ENCODE results near the gene JMJD1C. TPM values are rescaled to one million over a fixed set of nuclear protein-coding genes. Genes with fewer than 3 reads are reported as not detected.

The JMJD1C gene
- total RNA-seq, 1 experiment from 2014 or later: 66.3 TPM

DNA sequence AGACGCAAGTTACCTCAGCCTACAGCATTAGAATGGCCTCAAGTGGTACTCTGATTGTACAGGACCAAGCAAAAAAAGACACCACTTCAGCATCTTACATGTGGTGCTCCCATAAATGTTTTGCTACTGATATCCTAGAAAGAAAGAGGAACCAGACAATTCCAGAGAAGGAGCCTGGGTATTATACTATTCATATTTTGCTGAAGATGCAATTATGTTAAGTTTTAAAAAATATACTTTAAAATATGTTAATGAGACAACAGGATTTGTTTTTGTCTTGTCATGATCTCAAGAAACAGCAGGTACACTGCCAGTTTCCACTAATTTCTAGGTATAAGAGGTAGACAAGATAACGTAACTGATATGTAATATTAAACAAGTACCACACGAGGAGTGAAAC is 92.6 kb downstream of the JMJD1C start (continued):
- TF ChIP-seq ZNF274 (IDR thresholded peaks at IDR 0.05; ENCODE audit: low read depth, low read length) (no peak), EZH2phosphoT487 (IDR thresholded peaks at IDR 0.05; ENCODE audit: borderline replicate concordance) (no peak), ZFX (IDR thresholded peaks at IDR 0.05) (no peak)

DNA sequence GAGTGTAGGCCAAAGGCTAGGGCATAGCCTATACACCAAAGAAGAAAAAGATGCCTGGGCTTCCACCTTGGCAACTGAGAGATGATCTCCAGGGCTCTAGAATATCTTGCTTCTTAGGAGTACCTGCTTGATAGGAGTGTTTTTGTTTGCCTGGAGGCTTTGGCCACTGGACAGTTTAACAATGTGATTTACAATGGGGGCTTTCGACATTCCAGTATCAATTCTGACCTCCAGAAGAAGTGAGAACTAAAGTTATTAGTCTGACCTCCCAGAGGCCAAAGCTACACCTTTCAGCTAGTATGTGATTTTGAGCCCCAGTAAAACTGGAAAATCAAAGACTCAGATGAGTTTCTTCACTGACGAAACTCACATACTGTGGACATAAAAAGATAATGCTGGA is 96.1 kb downstream of the JMJD1C start:
- Histone ChIP-seq H3K9me3 (ENCODE audit: control insufficient read depth in 1 of 2, insufficient read depth in 1 of 2, low read depth in 1 of 2, low read length in 2 of 2) (no peaks in the 10 kb centered on the region), H2AFZ (ENCODE audit: low read depth, low read length, poor library complexity, severe bottlenecking) (no peak overlapping the region), H3K9ac (ENCODE audit: low read length) (no peak overlapping the region), H3K4me2 (ENCODE audit: low read length) (no peak overlapping the region), H3K27me3 (ENCODE audit: insufficient read depth, low read length) (no peaks in the 10 kb centered on the region), H3K27ac (ENCODE audit: low read depth, low read length) (no peak overlapping the region), H3K4me3 (replicated peaks in 1 of 2; ENCODE audit: low read depth in 1 of 2, low read length in 2 of 2) (no peak overlapping the region), H3K9me2 (ENCODE audit: insufficient read depth) (0 out of 2 replicates have a peak, but pooled peaks cover 5% of the 10 kb centered on the region), H3K4me1 (ENCODE audit: control insufficient read depth in 1 of 2, insufficient read depth in 2 of 2, low read length in 2 of 2) (no peaks in the 10 kb centered on the region), H4K20me1 (ENCODE audit: insufficient read depth) (no peaks in the 10 kb centered on the region), H3K79me2 (ENCODE audit: insufficient read depth, low read length) (peaks cover 59% of the 10 kb centered on the region), H3K36me3 (ENCODE audit: control insufficient read depth in 1 of 2, insufficient read depth in 2 of 2, low read length in 2 of 2) (no peaks in the 10 kb centered on the region)
- no TSS peak for BruUV-seq (replicated peaks)
- ATAC-seq (no peak), DNase-seq (ENCODE audit: low read depth, low spot score) (no peak)
- intact Hi-C loops (cut with micrococcal nuclease): no loop called here
- ChIA-PET CTCF (no interaction called here), RAD21 (ENCODE audit: low non-redundant PET in 1 of 2, low total read pairs in 2 of 2, uncharacterized antibody in 2 of 2, unreplicated experiment in 2 of 2) (no interaction called here), POLR2A (no interaction called here)
- TF ChIP-seq EGR1 (IDR thresholded peaks at IDR 0.05; ENCODE audit: low read depth) (no peak), SP1 (IDR thresholded peaks at IDR 0.05; ENCODE audit: low read depth) (no peak), YY1 (IDR thresholded peaks at IDR 0.05; ENCODE audit: extremely low read depth, insufficient replicate concordance, low read depth, low read length) (no peak), JUND (IDR thresholded peaks at IDR 0.05) (no peak), RAD21 (IDR thresholded peaks at IDR 0.05; ENCODE audit: low read depth) (no peak), FOSL1 (IDR thresholded peaks at IDR 0.05; ENCODE audit: low read depth) (no peak), EZH2 (IDR thresholded peaks at IDR 0.05) (no peak), SRF (IDR thresholded peaks at IDR 0.05; ENCODE audit: low read depth) (no peak), CEBPB (IDR thresholded peaks at IDR 0.05; ENCODE audit: low read depth) (no peak), EZH2phosphoT487 (IDR thresholded peaks at IDR 0.05; ENCODE audit: borderline replicate concordance) (no peak), ZNF274 (IDR thresholded peaks at IDR 0.05; ENCODE audit: low read depth, low read length) (no peak), TCF7L2 (IDR thresholded peaks at IDR 0.05; ENCODE audit: borderline replicate concordance, extremely low read depth, insufficient read depth, insufficient read length) (no peak), POLR2A (IDR thresholded peaks at IDR 0.05; ENCODE audit: borderline replicate concordance, extremely low read depth, insufficient read depth, insufficient read length) (no peak), CBX3 (IDR thresholded peaks at IDR 0.05; ENCODE audit: low read depth) (no peak)
- TF ChIP-seq, protein P1, sequence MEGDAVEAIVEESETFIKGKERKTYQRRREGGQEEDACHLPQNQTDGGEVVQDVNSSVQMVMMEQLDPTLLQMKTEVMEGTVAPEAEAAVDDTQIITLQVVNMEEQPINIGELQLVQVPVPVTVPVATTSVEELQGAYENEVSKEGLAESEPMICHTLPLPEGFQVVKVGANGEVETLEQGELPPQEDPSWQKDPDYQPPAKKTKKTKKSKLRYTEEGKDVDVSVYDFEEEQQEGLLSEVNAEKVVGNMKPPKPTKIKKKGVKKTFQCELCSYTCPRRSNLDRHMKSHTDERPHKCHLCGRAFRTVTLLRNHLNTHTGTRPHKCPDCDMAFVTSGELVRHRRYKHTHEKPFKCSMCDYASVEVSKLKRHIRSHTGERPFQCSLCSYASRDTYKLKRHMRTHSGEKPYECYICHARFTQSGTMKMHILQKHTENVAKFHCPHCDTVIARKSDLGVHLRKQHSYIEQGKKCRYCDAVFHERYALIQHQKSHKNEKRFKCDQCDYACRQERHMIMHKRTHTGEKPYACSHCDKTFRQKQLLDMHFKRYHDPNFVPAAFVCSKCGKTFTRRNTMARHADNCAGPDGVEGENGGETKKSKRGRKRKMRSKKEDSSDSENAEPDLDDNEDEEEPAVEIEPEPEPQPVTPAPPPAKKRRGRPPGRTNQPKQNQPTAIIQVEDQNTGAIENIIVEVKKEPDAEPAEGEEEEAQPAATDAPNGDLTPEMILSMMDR (IDR thresholded peaks at IDR 0.05 in 2 of 3, conservative IDR thresholded peaks at IDR 0.05 in 1 of 3; ENCODE audit: borderline replicate concordance in 1 of 3, insufficient read depth in 1 of 3, low read depth in 2 of 3, low read length in 2 of 3): no peak
- TF ChIP-seq, protein P2, sequence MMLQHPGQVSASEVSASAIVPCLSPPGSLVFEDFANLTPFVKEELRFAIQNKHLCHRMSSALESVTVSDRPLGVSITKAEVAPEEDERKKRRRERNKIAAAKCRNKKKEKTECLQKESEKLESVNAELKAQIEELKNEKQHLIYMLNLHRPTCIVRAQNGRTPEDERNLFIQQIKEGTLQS (IDR thresholded peaks at IDR 0.05): no peak
- TF ChIP-seq, protein P3, sequence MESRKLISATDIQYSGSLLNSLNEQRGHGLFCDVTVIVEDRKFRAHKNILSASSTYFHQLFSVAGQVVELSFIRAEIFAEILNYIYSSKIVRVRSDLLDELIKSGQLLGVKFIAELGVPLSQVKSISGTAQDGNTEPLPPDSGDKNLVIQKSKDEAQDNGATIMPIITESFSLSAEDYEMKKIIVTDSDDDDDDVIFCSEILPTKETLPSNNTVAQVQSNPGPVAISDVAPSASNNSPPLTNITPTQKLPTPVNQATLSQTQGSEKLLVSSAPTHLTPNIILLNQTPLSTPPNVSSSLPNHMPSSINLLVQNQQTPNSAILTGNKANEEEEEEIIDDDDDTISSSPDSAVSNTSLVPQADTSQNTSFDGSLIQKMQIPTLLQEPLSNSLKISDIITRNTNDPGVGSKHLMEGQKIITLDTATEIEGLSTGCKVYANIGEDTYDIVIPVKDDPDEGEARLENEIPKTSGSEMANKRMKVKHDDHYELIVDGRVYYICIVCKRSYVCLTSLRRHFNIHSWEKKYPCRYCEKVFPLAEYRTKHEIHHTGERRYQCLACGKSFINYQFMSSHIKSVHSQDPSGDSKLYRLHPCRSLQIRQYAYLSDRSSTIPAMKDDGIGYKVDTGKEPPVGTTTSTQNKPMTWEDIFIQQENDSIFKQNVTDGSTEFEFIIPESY (IDR thresholded peaks at IDR 0.05; ENCODE audit: extremely low read depth, insufficient replicate concordance, low read length): no peak
- TF ChIP-seq, protein P4, sequence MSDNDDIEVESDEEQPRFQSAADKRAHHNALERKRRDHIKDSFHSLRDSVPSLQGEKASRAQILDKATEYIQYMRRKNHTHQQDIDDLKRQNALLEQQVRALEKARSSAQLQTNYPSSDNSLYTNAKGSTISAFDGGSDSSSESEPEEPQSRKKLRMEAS (IDR thresholded peaks at IDR 0.05): no peak

Measured in HCT116 (cell line).